Measurements from ENCODE around the gene APOA5. TPM values are rescaled to one million over a fixed set of nuclear protein-coding genes. Genes with fewer than 3 reads are reported as not detected.

Gene APOA5
- polyA plus RNA-seq, 1 donor from 2014 or later: not detected

- no peaks in the 10 kb centered on the region for H3K36me3 ChIP-seq (ENCODE audit: insufficient read depth, low read length)
- no peak overlapping the region for H3K4me2 ChIP-seq (ENCODE audit: low read length)
- no peak for TF ChIP-seq MXI1 (conservative IDR thresholded peaks at IDR 0.05; ENCODE audit: poor library complexity, severe bottlenecking)
- no peak for TF ChIP-seq SMC3 (conservative IDR thresholded peaks at IDR 0.05; ENCODE audit: poor library complexity)
- TF ChIP-seq CTCF (IDR thresholded peaks at IDR 0.05; ENCODE audit: poor library complexity, severe bottlenecking): no peak
- TF ChIP-seq RAD21 (conservative IDR thresholded peaks at IDR 0.05): no peak
- TF ChIP-seq, protein P1, sequence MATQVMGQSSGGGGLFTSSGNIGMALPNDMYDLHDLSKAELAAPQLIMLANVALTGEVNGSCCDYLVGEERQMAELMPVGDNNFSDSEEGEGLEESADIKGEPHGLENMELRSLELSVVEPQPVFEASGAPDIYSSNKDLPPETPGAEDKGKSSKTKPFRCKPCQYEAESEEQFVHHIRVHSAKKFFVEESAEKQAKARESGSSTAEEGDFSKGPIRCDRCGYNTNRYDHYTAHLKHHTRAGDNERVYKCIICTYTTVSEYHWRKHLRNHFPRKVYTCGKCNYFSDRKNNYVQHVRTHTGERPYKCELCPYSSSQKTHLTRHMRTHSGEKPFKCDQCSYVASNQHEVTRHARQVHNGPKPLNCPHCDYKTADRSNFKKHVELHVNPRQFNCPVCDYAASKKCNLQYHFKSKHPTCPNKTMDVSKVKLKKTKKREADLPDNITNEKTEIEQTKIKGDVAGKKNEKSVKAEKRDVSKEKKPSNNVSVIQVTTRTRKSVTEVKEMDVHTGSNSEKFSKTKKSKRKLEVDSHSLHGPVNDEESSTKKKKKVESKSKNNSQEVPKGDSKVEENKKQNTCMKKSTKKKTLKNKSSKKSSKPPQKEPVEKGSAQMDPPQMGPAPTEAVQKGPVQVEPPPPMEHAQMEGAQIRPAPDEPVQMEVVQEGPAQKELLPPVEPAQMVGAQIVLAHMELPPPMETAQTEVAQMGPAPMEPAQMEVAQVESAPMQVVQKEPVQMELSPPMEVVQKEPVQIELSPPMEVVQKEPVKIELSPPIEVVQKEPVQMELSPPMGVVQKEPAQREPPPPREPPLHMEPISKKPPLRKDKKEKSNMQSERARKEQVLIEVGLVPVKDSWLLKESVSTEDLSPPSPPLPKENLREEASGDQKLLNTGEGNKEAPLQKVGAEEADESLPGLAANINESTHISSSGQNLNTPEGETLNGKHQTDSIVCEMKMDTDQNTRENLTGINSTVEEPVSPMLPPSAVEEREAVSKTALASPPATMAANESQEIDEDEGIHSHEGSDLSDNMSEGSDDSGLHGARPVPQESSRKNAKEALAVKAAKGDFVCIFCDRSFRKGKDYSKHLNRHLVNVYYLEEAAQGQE (IDR thresholded peaks at IDR 0.05; ENCODE audit: borderline replicate concordance): no peak
- no peaks in the 10 kb centered on the region for H4K20me1 ChIP-seq (ENCODE audit: insufficient read depth)
- H3K79me2 ChIP-seq (replicated peaks; ENCODE audit: insufficient read depth, low read length): no peaks in the 10 kb centered on the region
- H3K9me3 ChIP-seq (ENCODE audit: low read length): no peaks in the 10 kb centered on the region
- H3K9me2 ChIP-seq (ENCODE audit: insufficient read depth, low read length): no peaks in the 10 kb centered on the region
- no peak overlapping the region for H2AFZ ChIP-seq (ENCODE audit: low read depth, low read length)
- H3F3A ChIP-seq (ENCODE audit: insufficient read depth, low read length, poor library complexity, severe bottlenecking): no peaks in the 10 kb centered on the region
- H3K27ac ChIP-seq (ENCODE audit: low read length): no peak overlapping the region
- H3K27me3 ChIP-seq (ENCODE audit: insufficient read depth, low read depth, low read length): no peaks in the 10 kb centered on the region
- no peak overlapping the region for H3K4me3 ChIP-seq (ENCODE audit: low read length)
- H3K9ac ChIP-seq (ENCODE audit: low read length): no peak overlapping the region
Measured at GRCh38 chr11:116840224-116840745, 48.6 kb upstream of the APOA5 start.

DNA sequence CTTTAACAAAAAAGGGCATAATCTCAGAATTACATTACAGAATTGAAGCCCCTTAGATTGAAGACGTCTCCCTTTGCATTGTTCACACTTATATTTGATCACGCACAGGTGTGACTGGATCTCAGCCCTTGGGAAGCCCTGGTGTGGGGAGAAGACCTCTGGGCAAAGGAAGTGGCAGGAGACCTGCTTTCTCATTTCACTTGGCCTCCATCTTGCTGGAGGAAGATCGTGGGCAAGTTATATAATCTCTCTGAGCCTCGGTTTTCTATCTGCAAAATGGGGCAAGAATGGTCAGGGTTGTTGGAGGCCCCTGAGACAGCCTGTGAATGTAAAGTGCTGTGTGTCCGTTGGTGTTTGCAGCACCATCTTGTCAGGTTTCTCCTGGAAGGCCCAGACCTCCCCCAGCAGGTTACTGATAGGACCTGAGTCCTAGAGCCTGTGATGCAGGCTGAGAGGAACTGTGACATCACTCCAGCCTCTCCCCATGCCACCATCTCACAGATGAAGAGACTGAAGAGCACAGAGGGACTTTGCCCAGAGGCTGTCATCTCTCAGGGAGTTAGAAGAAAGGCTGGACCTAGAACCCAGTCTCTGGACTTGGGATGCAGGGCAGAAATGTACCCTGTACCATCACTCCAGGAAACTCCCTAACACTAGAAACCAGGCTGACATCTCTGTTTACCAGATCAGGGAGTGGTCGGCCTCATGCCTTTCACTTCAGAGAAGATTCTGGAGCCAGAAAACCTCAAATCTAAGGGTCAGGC, 46.8 kb upstream of the APOA5 start:
- H3K36me3 ChIP-seq (ENCODE audit: insufficient read depth, low read length): no peaks in the 10 kb centered on the region
- H3K79me2 ChIP-seq (replicated peaks; ENCODE audit: insufficient read depth, low read length): no peaks in the 10 kb centered on the region
- H3K4me2 ChIP-seq (ENCODE audit: low read length): no peak overlapping the region
- no peaks in the 10 kb centered on the region for H3K27me3 ChIP-seq (ENCODE audit: insufficient read depth, low read depth, low read length)
- TF ChIP-seq, protein P1 (IDR thresholded peaks at IDR 0.05; ENCODE audit: borderline replicate concordance): no peak
- TF ChIP-seq MXI1 (conservative IDR thresholded peaks at IDR 0.05; ENCODE audit: poor library complexity, severe bottlenecking): no peak
- H3K27ac ChIP-seq (ENCODE audit: low read length): no peak overlapping the region
- H4K20me1 ChIP-seq (ENCODE audit: insufficient read depth): no peaks in the 10 kb centered on the region
- no peaks in the 10 kb centered on the region for H3K9me3 ChIP-seq (ENCODE audit: low read length)
- no peak overlapping the region for H2AFZ ChIP-seq (ENCODE audit: low read depth, low read length)
- H3K9me2 ChIP-seq (ENCODE audit: insufficient read depth, low read length): no peaks in the 10 kb centered on the region
- H3K4me3 ChIP-seq (ENCODE audit: low read length): no peak overlapping the region
- no peak overlapping the region for H3K9ac ChIP-seq (ENCODE audit: low read length)
- H3F3A ChIP-seq (ENCODE audit: insufficient read depth, low read length, poor library complexity, severe bottlenecking): no peaks in the 10 kb centered on the region
